ENCODE results near the gene UNC13B. TPM values are rescaled to one million over a fixed set of nuclear protein-coding genes. Genes with fewer than 3 reads are reported as not detected.

UNC13B gene
- total and polyA plus RNA-seq, 9 of the 15 experiments (the other 6 are each of a cell fraction or from before 2014, with no cell fraction given): 2.4 to 11.5 (median 8.6) TPM

DNA sequence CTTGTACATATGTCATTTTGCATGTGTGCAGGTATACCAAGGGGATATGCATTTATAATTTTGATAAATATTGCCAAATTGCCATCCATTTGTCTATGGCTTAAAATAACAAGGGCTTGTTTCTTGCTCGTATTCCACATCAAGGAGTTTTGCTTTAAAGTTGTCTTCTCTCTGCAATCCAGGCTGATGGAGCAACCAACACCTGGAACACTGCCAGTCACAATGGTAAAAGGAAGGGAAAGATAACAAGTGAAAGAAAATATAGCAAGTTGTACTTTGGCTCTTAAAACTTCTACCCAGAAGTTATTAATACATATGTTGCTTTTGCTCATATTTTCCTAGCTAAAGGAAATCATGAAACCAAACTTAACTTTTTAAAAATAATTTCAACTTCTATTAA is 156.9 kb downstream of the UNC13B start:
- Histone ChIP-seq H3K9me1 (ENCODE audit: control insufficient read depth, insufficient read depth, low read length) (no peaks in the 10 kb centered on the region), H3K4me3 (no peak overlapping the region), H3K79me2 (ENCODE audit: control insufficient read depth, insufficient read depth, low read length) (no peaks in the 10 kb centered on the region), H3K36me3 (ENCODE audit: control insufficient read depth, insufficient read depth, low read length) (no peaks in the 10 kb centered on the region), H3K9me3 (replicated peaks; ENCODE audit: control insufficient read depth, insufficient read depth, low read depth, low read length) (no peaks in the 10 kb centered on the region), H3K9ac (ENCODE audit: insufficient read depth in 1 of 2, low read depth in 2 of 2, low read length in 2 of 2) (no peak overlapping the region), H3K4me1 (replicated peaks in 1 of 2; ENCODE audit: control insufficient read depth in 2 of 2, insufficient read depth in 2 of 2, low read length in 2 of 2) (no peaks in the 10 kb centered on the region), H3K27ac (ENCODE audit: extremely low read depth, low read depth, low read length) (no peak overlapping the region), H4K20me1 (replicated peaks; ENCODE audit: control insufficient read depth, insufficient read depth, low read length) (no peaks in the 10 kb centered on the region), H2AFZ (ENCODE audit: low read depth, low read length) (no peak overlapping the region), H3K4me2 (ENCODE audit: insufficient read depth, low read length) (no peak overlapping the region), H3K27me3 (ENCODE audit: control insufficient read depth in 2 of 2, insufficient read depth in 2 of 2, low read length in 2 of 2) (no peaks in the 10 kb centered on the region)
- in situ Hi-C loops (cut with MboI): no loop called here
- DNase-seq (ENCODE audit: extremely low read depth in 1 of 4, low spot score in 3 of 4) (no peak), ATAC-seq (no peak), FAIRE-seq (no peak)
- ChIA-PET POLR2A (interaction anchor here (0.6 kb wide), 1 partner anchor 43 kb away, joined by 3 read pairs; no protein-coding TSS in a partner anchor), CTCF (ENCODE audit: low intra/inter-chr PET ratio) (no interaction called here)
- BruUV-seq (replicated peaks): no TSS peak
- TF ChIP-seq NELFE (IDR thresholded peaks at IDR 0.05; ENCODE audit: insufficient read depth, insufficient read length): no peak
- no peak for TF ChIP-seq ZNF143 (CRISPR knock-in tag; IDR thresholded peaks at IDR 0.05)
- no peak for TF ChIP-seq DIDO1 (tag; IDR thresholded peaks at IDR 0.05; ENCODE audit: low read depth)
- TF ChIP-seq, protein P1, sequence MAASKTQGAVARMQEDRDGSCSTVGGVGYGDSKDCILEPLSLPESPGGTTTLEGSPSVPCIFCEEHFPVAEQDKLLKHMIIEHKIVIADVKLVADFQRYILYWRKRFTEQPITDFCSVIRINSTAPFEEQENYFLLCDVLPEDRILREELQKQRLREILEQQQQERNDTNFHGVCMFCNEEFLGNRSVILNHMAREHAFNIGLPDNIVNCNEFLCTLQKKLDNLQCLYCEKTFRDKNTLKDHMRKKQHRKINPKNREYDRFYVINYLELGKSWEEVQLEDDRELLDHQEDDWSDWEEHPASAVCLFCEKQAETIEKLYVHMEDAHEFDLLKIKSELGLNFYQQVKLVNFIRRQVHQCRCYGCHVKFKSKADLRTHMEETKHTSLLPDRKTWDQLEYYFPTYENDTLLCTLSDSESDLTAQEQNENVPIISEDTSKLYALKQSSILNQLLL (CRISPR knock-in tag; IDR thresholded peaks at IDR 0.05; ENCODE audit: borderline replicate concordance): no peak
- TF ChIP-seq ZNF436 (CRISPR knock-in tag; IDR thresholded peaks at IDR 0.05): no peak
- TF ChIP-seq RFX5 (IDR thresholded peaks at IDR 0.05; ENCODE audit: low read depth, low read length): no peak
- no peak for TF ChIP-seq STAG1 (CRISPR knock-in tag; IDR thresholded peaks at IDR 0.05; ENCODE audit: borderline replicate concordance)
- TF ChIP-seq ZNF133 (CRISPR knock-in tag; IDR thresholded peaks at IDR 0.05): no peak
- TF ChIP-seq HCFC1 (IDR thresholded peaks at IDR 0.05; ENCODE audit: low read depth, low read length): no peak
- TF ChIP-seq ZSCAN29 (IDR thresholded peaks at IDR 0.05): no peak
- TF ChIP-seq CCAR2 (IDR thresholded peaks at IDR 0.05; ENCODE audit: low read depth, low read length): no peak
- no peak for TF ChIP-seq ZNF584 (CRISPR knock-in tag; IDR thresholded peaks at IDR 0.05; ENCODE audit: low read depth)
- no peak for TF ChIP-seq NR2C2 (CRISPR knock-in tag; IDR thresholded peaks at IDR 0.05)
- no peak for TF ChIP-seq NR2C2 (tag; IDR thresholded peaks at IDR 0.05)
- no peak for TF ChIP-seq MITF (IDR thresholded peaks at IDR 0.05)
- no peak for TF ChIP-seq CAMTA2 (CRISPR knock-in tag; conservative IDR thresholded peaks at IDR 0.05)
- TF ChIP-seq HEY1 (CRISPR knock-in tag; IDR thresholded peaks at IDR 0.05; ENCODE audit: borderline replicate concordance): no peak
- 22% methylated on average over 1 of the region's 1 CpG for WGBS (ENCODE audit: insufficient coverage, low coverage, missing lambda C conversion rate)
- intact Hi-C loops (cut with micrococcal nuclease): no loop called here
